GM19452 (cell line): ENCODE results near the gene TRMT61A.

Experiments used
- ATAC-seq: cut with Tn5 transposase; IDR thresholded peaks from one replicate; pipeline ENCODE4 v1.9.1; 2021; ENCODE audit not compliant: unreplicated experiment

Gene TRMT61A

DNA sequence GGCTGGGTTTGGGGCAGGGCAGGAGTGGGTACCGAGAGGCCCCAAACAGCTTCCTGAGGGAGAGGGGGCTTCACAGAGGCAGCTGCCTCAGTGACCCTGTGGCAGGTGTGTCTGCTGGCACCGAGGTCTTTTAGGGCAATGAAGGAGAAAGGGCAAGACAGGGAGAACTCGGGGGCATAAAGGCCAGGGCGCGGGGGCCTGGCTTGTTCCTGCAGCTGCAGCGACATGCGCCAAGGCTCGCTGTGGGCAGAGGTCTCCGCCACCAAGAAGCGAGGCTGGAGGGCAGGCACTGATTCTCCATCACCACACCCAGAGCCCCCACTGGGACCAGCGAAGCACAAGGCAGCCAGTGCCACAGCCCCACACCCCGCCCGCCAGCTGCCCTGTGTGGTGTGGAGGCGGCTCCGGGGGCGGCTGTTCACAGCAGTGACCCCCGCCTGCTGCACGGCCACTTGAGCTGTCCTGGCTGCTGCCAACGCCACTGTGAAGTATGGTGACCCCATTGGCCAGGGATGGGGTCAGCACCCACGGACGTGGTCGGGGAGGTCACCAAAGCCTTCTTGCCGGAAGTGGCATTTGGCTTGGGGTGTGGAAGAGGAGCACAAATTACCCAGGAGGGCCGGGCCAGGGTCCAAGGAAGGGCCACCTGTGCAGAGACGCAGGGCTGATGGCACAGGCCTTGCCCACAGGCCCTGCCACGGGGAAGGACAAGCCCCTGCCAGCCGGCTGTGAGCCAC is 17.1 kb downstream of the TRMT61A start:
- no peak for ATAC-seq

DNA sequence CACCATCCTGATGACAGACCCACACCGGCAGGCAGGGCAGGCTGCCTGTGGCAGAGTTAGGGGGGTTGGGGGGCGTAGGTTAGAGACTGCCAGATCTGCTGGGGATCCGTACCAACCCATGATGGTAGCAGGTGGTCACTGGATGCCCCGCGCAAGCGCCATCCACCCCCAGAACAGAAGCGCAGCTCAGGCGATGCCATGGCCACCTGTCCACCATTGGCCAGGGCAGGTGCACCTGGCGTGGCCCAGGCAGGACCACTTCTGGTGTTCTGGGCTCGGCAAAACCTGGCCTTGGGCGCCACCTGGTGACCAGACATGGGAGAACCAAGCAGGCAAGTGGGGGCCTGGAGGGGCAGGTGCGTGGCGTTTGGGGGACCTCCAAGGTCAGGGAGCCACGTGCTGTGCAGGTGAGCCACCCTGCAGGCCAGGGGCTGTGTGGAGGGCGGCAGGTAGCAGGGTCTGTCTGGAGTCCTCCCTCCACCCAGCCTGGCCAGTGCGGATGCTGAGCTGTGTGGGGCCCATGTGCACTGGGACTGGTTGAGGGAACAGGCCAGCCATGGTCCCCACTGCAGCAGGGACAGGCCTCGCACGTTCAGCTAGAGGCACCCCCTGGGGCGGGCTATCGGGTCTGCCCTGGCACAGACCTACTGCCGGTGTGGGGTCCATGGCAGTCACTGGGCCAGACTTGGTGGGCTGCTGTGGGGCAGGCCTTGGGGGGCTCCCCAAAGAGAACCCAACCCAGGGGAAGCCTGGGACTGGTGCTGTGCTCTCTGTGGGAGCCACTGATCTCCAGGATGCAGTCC is 17.9 kb downstream of the TRMT61A start:
- no peak for ATAC-seq

DNA sequence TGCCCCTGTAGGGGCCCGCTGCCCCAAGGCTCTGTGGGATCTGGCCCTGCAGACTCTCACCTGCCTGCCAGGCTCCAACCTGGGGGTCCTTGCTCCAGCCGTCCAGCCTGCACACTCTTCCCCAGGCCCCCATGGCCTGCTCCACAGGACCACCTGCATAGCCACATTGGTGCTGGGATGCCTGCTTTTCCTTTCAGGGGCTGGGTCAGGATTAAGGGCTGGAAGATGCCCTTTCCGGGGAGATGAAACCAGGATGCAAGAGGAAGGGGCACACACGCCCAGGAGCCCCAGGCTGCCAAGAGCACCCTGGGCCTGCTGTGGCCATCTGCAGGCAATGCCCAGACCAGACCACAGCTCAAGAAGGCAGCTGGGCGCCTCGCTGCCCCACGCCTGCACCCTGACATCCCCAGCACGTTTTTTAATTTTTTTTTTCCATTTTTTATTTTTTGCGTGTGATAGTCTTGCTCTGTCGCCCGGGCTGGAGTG is 18.5 kb downstream of the TRMT61A start:
- ATAC-seq, result no peak

DNA sequence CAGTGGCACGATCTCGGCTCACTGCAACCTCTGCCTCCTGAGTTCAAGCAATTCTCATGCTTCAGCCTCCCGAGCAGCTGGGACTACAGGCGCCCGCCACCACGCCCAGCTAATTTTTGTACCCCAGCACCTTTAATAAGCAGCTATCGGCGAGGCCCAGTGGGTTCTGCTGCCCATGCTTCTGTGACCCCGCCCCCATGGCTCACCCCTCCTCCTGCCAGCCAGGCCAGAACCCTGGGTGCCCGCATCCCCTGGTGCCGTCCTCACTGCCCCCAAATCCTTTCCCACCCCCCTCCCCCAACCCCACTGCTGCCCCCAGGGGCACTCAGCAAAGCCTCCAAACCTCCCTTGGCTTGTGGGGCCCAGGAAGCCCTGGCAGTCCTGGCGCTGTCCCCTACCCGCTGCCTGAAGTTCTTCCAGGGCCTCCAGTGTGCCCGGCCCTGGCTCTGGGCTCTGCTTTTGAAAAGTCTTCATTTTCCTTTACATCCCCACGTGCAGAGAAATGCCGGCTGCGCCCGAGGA is 19.0 kb downstream of the TRMT61A start:
- ATAC-seq, result no peak

DNA sequence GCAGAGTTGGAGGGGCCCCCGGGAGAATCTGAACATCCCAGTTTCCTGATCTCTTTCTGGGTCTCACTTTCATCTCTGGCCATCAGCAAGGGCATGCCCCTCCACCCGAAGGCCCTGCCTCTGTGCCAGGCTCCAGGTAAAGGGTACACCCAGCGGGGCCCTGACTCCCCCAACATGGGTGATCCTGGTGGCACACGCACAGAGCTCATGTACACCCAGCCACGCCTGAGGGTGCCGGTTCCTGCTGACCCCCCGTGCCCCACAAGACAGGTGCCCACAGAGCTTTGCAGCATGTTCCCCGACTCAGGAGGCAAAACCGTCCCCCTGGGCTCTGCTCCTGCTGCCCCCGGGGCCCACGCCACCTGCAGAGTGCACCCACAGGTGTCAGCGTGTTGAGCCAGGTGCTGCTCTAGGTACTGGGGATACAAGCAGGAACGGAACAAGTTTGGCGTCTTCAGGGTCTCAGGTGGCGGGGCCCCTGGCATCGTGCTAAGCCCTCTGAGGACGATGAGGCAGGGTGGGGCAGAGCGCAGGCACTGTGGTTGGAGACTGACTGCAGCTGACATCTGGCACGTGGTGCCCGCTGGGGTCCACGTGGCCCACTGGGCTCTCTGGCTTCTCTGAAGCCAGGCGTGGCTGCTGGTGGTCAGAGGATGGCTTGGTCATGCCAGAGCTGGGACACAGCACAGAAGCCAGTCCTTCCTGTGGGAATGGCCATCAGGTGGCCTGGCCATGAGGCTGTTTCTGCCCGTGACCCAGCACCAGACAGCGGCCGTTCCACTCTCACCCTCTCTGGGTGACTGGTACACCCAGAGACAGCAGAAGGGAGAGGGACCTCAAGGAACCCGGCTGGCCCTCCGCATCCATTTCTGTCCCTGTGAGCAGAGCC is 19.7 kb downstream of the TRMT61A start:
- no peak for ATAC-seq

DNA sequence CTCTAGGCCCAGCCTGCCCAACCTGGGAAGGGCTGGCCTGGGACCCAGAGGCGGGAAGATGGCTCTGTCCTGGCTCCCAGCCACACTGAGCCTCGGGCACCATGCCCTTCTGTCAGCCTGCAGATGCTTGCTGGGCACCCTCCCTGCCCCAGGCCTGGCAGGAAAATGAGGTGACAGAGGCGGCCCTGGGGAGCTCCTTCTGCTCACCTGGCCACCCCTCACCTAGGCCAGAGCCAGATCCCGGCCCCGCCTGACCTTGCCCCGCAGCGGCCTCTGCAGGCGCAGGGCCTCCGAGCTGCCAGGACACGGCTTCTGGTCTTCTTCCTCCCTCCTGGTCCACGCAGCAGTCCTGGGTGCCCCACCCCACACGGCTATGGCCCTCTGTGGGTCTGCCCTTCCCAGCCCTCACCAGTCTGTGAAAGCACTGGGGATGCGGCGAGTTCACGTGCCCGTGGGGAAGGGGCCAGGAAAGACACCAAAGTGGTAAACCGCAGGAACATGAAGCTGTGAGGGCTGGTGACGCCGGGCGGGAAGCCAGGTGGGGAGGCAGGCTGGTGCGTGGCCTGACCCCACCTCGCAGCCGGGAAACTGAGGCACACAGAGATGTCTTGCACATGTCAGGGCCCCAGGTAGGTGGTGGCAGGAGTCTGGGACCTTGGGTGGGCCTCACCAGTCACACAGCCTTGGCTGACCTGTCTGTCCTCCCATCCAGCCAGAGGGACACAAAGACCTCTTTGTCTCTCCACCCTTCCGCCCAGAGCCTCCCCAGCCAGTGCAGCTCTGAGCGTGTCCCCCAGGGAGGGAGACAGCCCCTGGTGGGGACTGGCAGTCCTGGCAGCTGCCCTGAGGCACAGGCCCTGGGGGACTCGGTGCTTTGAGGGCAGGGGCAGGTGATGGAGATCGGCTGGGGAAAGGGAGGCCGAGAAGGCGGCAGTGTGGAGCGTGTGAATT is 20.6 kb downstream of the TRMT61A start:
- ATAC-seq, result no peak

DNA sequence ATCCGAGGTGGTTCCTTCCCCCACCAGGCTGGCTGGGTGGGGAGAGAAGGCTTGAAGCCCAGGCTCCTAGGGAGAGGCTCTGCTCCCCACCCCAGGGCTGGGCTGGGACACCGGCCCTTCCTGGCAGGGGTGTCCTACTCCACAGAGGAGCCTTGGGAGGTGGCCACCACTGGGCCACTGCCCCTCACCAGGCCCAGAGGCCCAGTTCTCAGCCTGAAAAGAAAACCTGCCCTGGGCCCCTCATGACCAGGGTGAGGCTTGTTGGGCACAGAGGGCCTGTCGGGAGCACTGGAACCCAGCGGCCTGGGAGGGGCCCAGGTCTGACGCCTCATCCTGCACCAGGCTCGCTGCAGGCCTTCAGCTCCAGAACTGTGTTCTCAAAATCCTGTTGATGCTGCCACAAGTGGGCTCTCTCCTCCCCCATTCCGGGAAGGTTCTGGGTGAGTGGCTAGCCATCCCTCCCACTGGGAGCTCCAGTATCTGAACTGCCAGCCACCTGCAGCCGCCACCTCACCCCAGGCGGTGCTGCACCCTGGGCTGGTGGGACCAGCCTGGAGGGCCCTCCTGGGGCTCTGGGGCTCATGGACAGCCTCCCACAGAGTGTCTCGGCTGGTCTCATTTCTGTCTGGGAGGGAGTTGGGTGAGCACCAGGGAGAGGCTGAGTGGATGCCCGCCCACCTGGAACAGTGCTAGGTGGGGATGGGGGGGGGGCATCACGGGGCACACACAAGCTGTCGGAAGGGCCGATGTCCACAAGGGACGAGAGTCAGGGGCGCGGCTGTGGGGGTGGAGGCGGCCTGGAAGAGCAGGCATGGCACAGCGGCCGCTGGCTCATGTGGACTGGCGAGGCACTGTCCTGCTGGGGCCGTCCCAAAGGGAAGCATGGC is 21.7 kb downstream of the TRMT61A start:
- no peak for ATAC-seq

DNA sequence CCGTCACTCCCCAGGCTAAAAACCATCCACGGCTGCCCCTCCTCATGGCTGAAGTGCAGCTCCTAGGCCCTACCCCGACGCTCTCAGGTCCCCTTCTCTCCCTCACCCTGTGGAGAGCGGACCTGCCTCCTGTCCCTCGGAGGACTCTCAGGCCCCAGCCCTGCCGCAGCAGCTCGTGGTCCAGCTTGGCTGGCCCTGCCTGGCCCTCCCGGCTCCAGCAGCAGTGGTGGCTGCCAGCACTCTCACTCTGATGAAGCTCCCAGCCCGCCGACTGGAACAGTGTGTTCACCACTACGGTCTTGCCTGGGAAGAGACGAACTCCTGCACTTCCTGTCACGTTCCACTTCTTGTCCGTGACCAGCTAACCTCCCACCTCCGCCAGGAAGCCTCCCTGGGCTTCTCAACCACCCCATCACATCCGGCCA is 22.4 kb downstream of the TRMT61A start:
- ATAC-seq, result no peak

DNA sequence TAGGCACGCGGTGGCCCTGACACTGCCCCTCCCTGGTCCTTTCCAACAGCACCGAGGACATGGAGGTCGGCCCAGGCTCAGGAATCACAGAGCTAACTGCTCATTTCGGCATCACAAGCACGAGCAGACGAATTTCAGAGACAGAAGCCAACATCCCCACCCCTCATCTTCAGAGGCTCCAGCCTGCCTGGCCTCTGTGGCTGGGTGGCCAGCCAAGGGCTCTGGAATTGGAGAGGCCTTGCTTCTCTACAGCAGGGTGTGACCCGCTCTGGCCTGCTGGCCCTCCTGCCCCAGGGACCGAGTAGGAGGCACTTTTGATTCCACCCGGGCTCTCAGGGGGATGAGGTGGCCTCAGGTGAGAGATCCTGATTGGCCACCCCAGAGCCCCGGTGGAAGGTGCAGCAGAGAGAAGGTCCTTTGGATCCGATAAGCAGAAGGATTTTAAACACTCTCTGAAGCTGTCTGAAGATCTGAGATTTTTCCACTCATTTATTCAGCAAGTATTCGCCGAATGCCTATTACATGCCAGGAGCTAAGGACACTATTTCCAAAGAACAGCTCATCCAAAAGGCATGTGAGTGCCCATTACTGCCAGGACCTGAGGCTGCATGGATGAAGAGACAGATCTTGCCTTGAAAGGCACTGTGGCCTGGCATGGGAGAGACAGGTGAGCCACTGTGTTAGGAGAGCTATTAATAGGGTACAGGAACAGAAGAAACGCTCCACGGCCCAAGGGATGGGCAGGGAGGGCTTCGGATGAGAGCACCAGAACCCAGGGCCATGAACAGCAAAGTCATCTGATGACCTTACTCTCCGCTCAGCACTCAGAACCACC is 23.2 kb downstream of the TRMT61A start:
- ATAC-seq, result no peak

DNA sequence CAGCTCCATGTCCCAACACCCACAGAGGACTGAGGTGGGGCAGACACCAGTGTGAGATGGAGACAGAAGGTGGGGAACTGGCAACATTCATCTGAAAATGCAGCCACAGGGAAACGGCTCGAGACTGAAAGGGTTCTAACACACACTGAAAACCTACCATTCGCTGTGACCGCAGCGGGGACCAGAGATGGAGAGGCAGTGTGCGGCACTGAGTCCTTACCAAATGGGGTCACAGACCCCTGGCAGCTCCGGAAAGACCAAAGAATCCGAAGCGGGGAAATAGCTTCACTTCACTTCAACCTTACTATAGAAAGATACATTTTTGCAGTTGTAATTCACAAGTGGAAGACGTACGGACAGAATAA is 23.8 kb downstream of the TRMT61A start:
- no peak for ATAC-seq

DNA sequence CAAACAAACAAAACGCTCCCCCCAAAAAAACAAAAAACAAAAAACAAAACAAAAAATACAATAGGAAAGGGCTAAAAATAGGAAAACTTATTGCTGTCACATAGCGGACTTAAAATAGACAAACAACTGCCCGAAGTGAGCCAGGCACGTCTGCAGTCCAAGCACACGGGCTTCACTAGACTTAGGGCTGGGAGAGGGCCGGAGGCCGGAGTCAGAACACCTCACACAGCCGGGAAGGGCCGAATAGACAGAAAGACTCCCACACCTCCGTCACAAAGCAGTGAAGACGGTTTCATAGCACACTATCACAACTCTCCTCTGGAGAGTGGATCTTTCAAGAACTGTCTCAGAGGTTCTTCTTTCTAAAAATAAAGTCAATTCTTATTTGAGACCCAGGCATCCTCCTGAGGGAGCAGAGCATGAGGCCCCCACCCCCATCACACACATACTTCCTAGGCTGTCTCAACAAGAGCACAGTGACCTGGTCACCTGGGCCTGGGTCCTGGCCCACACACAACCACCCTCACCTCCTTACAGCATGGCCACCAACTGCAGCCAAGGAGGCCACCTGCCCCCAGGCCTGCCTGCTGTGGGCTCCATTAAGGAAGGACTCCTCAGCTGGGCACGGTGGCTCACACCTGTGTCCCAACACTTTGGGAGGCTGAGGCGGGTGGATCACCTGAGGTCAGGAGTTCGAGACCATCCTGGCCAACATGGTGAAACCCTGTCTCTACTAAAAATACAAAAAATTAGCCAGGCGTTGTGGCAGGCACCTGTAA is 26.8 kb downstream of the TRMT61A start:
- ATAC-seq, result no peak

DNA sequence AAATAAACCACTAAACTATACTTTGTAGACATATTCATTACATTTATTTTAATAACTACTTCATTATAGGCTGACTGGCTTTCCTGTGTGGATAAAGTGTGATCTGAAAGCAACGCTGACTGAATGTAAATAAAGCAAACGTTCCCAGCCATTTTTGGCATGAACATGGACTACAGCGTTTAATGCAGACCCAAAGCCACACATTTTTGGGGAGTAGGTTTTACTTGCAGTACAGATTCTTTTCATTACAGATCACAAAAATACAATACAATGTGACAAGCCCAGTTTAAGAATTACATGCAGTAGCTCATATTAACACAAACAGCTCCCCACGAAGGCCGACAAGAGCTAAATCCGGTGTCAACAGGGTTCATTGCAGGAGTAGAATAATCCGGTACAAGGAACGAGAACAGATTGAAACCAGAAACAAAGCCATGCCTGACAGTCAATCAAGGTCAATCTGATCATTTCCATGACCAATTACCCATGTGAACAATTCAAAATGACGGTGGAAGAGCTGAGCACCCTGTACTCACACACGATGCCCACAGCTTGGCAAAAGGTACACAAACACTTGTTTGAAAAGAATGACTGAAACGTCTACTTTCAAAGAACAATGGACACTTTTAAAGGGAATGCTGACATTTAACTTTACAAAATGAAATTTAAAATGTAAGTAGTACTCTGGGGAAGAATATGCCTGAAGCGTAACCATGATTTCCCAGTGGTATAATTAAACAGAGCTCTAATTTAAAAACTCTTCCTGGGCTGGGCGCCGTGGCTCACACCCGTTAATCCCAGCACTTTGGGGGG is 28.2 kb downstream of the TRMT61A start:
- ATAC-seq, result no peak

DNA sequence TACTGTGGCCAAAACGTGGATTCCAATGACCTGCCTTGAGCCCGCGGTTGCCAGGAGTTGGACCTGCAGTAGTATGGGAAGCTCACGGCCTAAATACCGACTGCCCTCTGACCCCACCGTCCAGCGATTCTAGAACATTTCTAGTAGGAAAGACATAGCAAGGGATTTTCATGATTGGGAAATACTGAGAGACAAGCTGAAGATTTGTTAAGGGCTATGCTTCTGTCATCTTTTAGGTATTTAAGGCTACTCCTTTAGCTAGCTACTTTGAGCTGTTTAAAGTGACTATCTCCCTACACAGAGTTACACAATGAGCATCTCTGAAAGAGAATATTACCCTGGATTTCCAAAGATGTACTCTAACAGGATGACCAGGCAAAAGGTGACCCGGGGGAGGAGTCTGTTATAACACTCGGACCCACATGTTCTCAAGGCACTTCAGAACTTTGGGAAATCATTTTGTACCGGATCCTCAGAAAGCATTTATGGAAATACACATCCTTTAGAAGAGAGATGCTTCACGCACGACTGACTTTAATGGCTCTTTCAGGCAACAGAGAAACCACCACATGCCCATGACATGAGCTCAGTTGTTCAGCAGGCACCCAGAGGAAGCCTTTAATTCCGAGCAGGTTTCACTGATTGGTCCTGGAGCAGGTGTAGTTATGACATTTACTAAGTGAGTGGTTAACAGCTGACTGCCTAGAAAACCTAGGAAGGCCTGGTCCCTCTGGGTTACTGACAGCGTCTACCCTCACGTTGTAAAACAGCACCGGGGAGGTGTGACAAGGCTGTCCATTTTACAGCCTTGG is 29.3 kb downstream of the TRMT61A start:
- no peak for ATAC-seq

DNA sequence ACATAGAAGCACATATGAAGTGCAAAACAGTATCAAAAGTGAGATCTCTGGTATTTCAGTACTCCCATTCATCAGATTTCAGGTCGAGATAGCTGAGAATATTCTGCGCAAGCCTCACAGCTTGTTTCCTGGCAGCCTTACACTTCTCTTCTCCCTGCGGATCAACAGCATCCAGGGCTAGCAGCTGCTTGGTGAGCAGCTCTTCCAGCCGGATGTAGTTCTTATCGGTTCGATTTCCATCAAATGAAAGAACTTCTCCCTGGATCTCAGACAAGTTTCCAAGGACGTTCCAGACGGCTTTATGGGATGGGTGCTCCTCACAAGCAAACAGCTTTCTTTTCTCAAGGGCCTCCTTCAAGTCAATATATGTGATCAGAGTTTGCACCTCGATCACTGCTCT is 30.8 kb downstream of the TRMT61A start:
- no peak for ATAC-seq

DNA sequence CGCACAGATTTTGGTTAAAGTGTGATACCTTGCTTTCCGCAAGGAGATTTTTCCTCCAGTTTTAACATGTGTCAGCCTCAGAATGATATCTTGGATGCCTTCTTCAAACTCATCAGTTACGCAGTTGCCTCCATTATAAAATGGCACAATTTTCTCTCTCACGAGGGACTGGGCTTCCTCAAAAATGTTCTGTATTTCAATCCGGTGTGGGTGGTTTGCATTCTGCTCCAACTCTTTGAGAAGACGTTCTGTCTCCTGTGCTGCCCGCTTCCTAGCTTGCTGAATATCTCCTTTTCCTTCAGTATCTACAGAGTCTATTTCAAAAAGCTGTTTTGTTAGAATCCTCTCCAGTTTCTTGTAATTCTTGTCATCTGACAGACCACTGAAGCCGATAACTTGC is 31.7 kb downstream of the TRMT61A start:
- ATAC-seq, result no peak
